Epithelial cell of esophagus (primary cell): ENCODE results near the gene RAB3IL1.

Experiments
- DNase-seq: peaks from one replicate; pipeline ENCODE4 v3.0.0; 2010; ENCODE audit warnings: low read depth
- H3K4me3 ChIP-seq: 2 replicates; pipeline ENCODE4 v1.5.1; 2011; ENCODE audit warnings: mild to moderate bottlenecking, low read length, control low read depth
- CTCF ChIP-seq: IDR thresholded peaks from 2 replicates; pipeline ENCODE4 v1.5.1; 2011; ENCODE audit warnings: low read depth, mild to moderate bottlenecking, low read length, control low read depth, inconsistent platforms; ENCODE audit not compliant: insufficient read depth; ENCODE audit errors: missing control alignments

The RAB3IL1 gene

GRCh38 chr11:61912991-61913698, 4.2 kb downstream of the RAB3IL1 start:
- H3K4me3 ChIP-seq: no peak overlapping the region
- TF ChIP-seq CTCF: no peak
- no peak for DNase-seq

- no peak overlapping the region for H3K4me3 ChIP-seq
- no peak for TF ChIP-seq CTCF
- no peak for DNase-seq
Observed at GRCh38 chr11:61912530-61912898, 4.9 kb downstream of the RAB3IL1 start.

- no peak for TF ChIP-seq CTCF
- DNase-seq: no peak
- H3K4me3 ChIP-seq: no peak overlapping the region
Observed at GRCh38 chr11:61911701-61912529, 5.5 kb downstream of the RAB3IL1 start.

- no peak for TF ChIP-seq CTCF
- no peak for DNase-seq
- H3K4me3 ChIP-seq: no peak overlapping the region
Observed at GRCh38 chr11:61911128-61911700, 6.2 kb downstream of the RAB3IL1 start.

GRCh38 chr11:61910187-61911127, 6.9 kb downstream of the RAB3IL1 start:
- TF ChIP-seq CTCF: no peak
- DNase-seq: no peak
- no peak overlapping the region for H3K4me3 ChIP-seq

GRCh38 chr11:61908730-61909316, 8.5 kb downstream of the RAB3IL1 start:
- no peak overlapping the region for H3K4me3 ChIP-seq
- no peak for DNase-seq
- no peak for TF ChIP-seq CTCF
